A549 (cell line): ENCODE measurements around the gene TIMD4. TPM values are rescaled to one million over a fixed set of nuclear protein-coding genes. Genes with fewer than 3 reads are reported as not detected.

Experiments used
- ATAC-seq, 2 experiments: fragments of 200-7000 bp in 1 of 2; fragments of >200 bp in 1 of 2; cut with Nextera tagmentation in 1 of 2; cut with Tn5 transposase in 1 of 2; 3 replicates each; pipeline versions ENCODE4 v1.8.0 to v1.9.1; 2018 to 2020; ENCODE audit warnings: mild to moderate bottlenecking in 1 of 2, moderate library complexity in 1 of 2
- CTCF ChIA-PET: fragments of 300-600 bp; sonication (Branson Sonifier 250); formaldehyde crosslinking; extraction: SDS; loops from one replicate; lab custom pipeline; 2021; ENCODE audit warnings: antibody characterized with exemption, inconsistent platforms; lab: Yijun Ruan, JAX
- POLR2A ChIA-PET: fragments of 350-600 bp; formaldehyde crosslinking; extraction: SDS; loops from one replicate; lab custom pipeline; 2021; ENCODE audit warnings: antibody characterized with exemption, inconsistent platforms; lab: Yijun Ruan, JAX
- DNase-seq, 2 experiments: peaks; one replicate each; pipeline versions ENCODE4 v3.0.0 to v3.0.0-alpha.2; 2011 to 2016; ENCODE audit warnings: low read depth in 1 of 2, low spot score in 1 of 2
- FAIRE-seq: peaks from 2 replicates; lab custom pipeline; 2011; peaks lifted over from hg19 to GRCh38; lab: Jason Lieb, UNC
- H3K27ac ChIP-seq, 2 experiments: fragments of >200 bp; sonication (Bioruptor Twin); formaldehyde crosslinking; 3 replicates each; pipeline ENCODE4 v1.5.1; 2016 to 2017
- H3K4me1 ChIP-seq: fragments of >200 bp; sonication (Bioruptor Twin); formaldehyde crosslinking; 3 replicates; pipeline ENCODE4 v1.6.1; 2016
- H3K4me2 ChIP-seq: fragments of >200 bp; sonication (Bioruptor Twin); formaldehyde crosslinking; 3 replicates; pipeline ENCODE4 v1.6.1; 2016
- H3K4me3 ChIP-seq: fragments of >200 bp; sonication (Bioruptor Twin); formaldehyde crosslinking; 3 replicates; pipeline ENCODE4 v1.5.1; 2016
- H3K9me3 ChIP-seq: fragments of >200 bp; sonication (Bioruptor Twin); formaldehyde crosslinking; 3 replicates; pipeline ENCODE4 v1.6.1; 2016
- ATOH8 ChIP-seq: fragments of 250-450 bp; sonication (Bioruptor Pico); IDR thresholded peaks from 2 replicates; pipeline ENCODE4 v1.5.0; 2020; ENCODE audit warnings: low read depth, mild to moderate bottlenecking, moderate library complexity
- BCL3 ChIP-seq: fragments of >200 bp; sonication (Bioruptor Twin); formaldehyde crosslinking; IDR thresholded peaks from 3 replicates; pipeline ENCODE4 v1.6.1; 2016
- CHD2 ChIP-seq: fragments of 150-350 bp; IDR thresholded peaks from 2 replicates; pipeline ENCODE4 v1.6.1; 2014; ENCODE audit warnings: low read length; ENCODE audit not compliant: partially characterized antibody
- E2F6 ChIP-seq: IDR thresholded peaks from 2 replicates; pipeline ENCODE4 v1.6.1; 2012; ENCODE audit warnings: low read depth, borderline replicate concordance
- EHF ChIP-seq: fragments of 250-450 bp; sonication (Bioruptor Pico); IDR thresholded peaks from 2 replicates; pipeline ENCODE4 v1.5.0; 2020; ENCODE audit warnings: mild to moderate bottlenecking
- EHMT2 ChIP-seq: fragments of 200-600 bp; sonication (generic); IDR thresholded peaks from 2 replicates; pipeline ENCODE4 v1.6.1; 2016; ENCODE audit warnings: antibody characterized with exemption, low read depth, mild to moderate bottlenecking, moderate library complexity
- GATA3 ChIP-seq: IDR thresholded peaks from 2 replicates; pipeline ENCODE4 v1.6.1; 2012; ENCODE audit warnings: borderline replicate concordance
- HDAC2 ChIP-seq: fragments of 200-600 bp; sonication (generic); IDR thresholded peaks from 2 replicates; pipeline ENCODE4 v1.6.1; 2016
- HES2 ChIP-seq: fragments of >200 bp; sonication (Bioruptor Twin); formaldehyde crosslinking; IDR thresholded peaks from 2 replicates; pipeline ENCODE4 v1.6.1; 2016
- HEYL ChIP-seq: fragments of 250-450 bp; sonication (Bioruptor Pico); IDR thresholded peaks from 2 replicates; pipeline ENCODE4 v1.8.0; 2021; ENCODE audit warnings: mild to moderate bottlenecking, moderate library complexity
- HMGXB4 ChIP-seq: fragments of 250-450 bp; sonication (Bioruptor Pico); IDR thresholded peaks from 2 replicates; pipeline ENCODE4 v1.5.0; 2021; ENCODE audit warnings: mild to moderate bottlenecking, moderate library complexity, borderline replicate concordance
- MAFK ChIP-seq: fragments of 450-650 bp; IDR thresholded peaks from 2 replicates; pipeline ENCODE4 v1.6.1; 2014; ENCODE audit not compliant: partially characterized antibody
- MYC ChIP-seq: IDR thresholded peaks from 2 replicates; pipeline ENCODE4 v1.6.1; 2012; ENCODE audit warnings: mild to moderate bottlenecking, inconsistent platforms, low read length, improper control_type of control experiment, borderline replicate concordance
- NFE2L2 ChIP-seq: fragments of 150-350 bp; conservative IDR thresholded peaks from 2 replicates; pipeline ENCODE4 v1.6.1; 2014; ENCODE audit warnings: low read length
- NPAS2 ChIP-seq: fragments of 250-450 bp; sonication (Bioruptor Pico); IDR thresholded peaks from 2 replicates; pipeline ENCODE4 v1.8.0; 2022; ENCODE audit warnings: mild to moderate bottlenecking, moderate library complexity, borderline replicate concordance
- RFX5 ChIP-seq: fragments of 450-650 bp; IDR thresholded peaks from 2 replicates; pipeline ENCODE4 v1.7.1; 2014; ENCODE audit warnings: antibody characterized with exemption, mild to moderate bottlenecking, moderate library complexity
- RNF2 ChIP-seq: fragments of 200-600 bp; sonication (generic); IDR thresholded peaks from 2 replicates; pipeline ENCODE4 v1.6.1; 2016; ENCODE audit warnings: low read depth, mild to moderate bottlenecking, antibody characterized with exemption, moderate library complexity, borderline replicate concordance
- USF2 ChIP-seq: fragments of 450-650 bp; IDR thresholded peaks from 2 replicates; pipeline ENCODE4 v1.6.1; 2014; ENCODE audit warnings: antibody characterized with exemption
- ZFP36 ChIP-seq: fragments of 450-650 bp; IDR thresholded peaks from 2 replicates; pipeline ENCODE4 v1.6.1; 2014; ENCODE audit warnings: borderline replicate concordance; ENCODE audit not compliant: partially characterized antibody
- ZNF302 ChIP-seq: fragments of 250-450 bp; sonication (Bioruptor Pico); IDR thresholded peaks from 2 replicates; pipeline ENCODE4 v1.9.0; 2021; ENCODE audit warnings: inconsistent platforms, mild to moderate bottlenecking, moderate library complexity
- WGBS: methylation state at CpG from one replicate; pipeline ENCODE4 v1.1.6; 2017; ENCODE audit errors: missing lambda C conversion rate; 5-methylcytosine and 5-hydroxymethylcytosine counted together
- polyA plus RNA-seq, 4 experiments: library from polyadenylated mRNA; depleted of rRNA in 3 of 4; stranded (reverse); fragments of >200 nt; fragmentation: RNase III in 1 of 4; extraction: RNeasy Plus Mini Kit Qiagen cat#74134 plus additional on column Dnase treatment in 1 of 4; gene quantifications; 2 replicates in 3 of 4; 3 replicates in 1 of 4; pipeline ENCODE4 v1.2.3, GENCODE V29; 2011 to 2017

The TIMD4 gene
- polyA plus RNA-seq, 2 of the 4 experiments (the other 2 are of a cell fraction), result 2.3 to 4.6 TPM

- DNase-seq (no peak), FAIRE-seq (no peak), ATAC-seq (no peak)
- POLR2A ChIA-PET, result no interaction called here
- H3K4me2 ChIP-seq, result no peak overlapping the region
- CTCF ChIA-PET, result interaction anchor here (0.7 kb wide), 1 partner anchor 658 kb away, joined by 3 read pairs; no protein-coding TSS in a partner anchor
- H3K4me3 ChIP-seq, result no peak overlapping the region
- no peaks in the 10 kb centered on the region for H3K9me3 ChIP-seq
- no peak for TF ChIP-seq BCL3
- no peak for TF ChIP-seq NFE2L2
- TF ChIP-seq MAFK, result no peak
- TF ChIP-seq HEYL, result no peak
- no peak for TF ChIP-seq RFX5
- no peaks in the 10 kb centered on the region for H3K4me1 ChIP-seq
- H3K27ac ChIP-seq, result no peak overlapping the region
These were observed 6.7 kb downstream of the TIMD4 start for GRCh38 chr5:156956321-156956720.

- ChIA-PET POLR2A (no interaction called here), CTCF (no interaction called here)
- H3K27ac ChIP-seq, result no peak overlapping the region
- DNase-seq (no peak), ATAC-seq (no peak), FAIRE-seq (no peak)
- TF ChIP-seq HES2 (no peak), CHD2 (no peak), USF2 (no peak), E2F6 (no peak), MAFK (no peak)
- H3K4me2 ChIP-seq, result no peak overlapping the region
- no peaks in the 10 kb centered on the region for H3K4me1 ChIP-seq
- no peak overlapping the region for H3K4me3 ChIP-seq
- WGBS, result 93% methylated on average over 13 of the region's 13 CpGs
- H3K9me3 ChIP-seq, result no peaks in the 10 kb centered on the region
These were observed 11.7 kb downstream of the TIMD4 start for GRCh38 chr5:156951359-156951758.

- POLR2A ChIA-PET, result no interaction called here
- FAIRE-seq, result no peak
- 87% methylated on average over 3 of the region's 3 CpGs for WGBS
These were observed 12.3 kb downstream of the TIMD4 start for GRCh38 chr5:156950716-156951115.

GRCh38 chr5:156949424-156949823, 13.6 kb downstream of the TIMD4 start:
- POLR2A ChIA-PET, result no interaction called here
- H3K27ac ChIP-seq, result no peak overlapping the region
- TF ChIP-seq NPAS2 (CRISPR knock-in tag) (no peak), RNF2 (no peak), GATA3 (no peak), EHMT2 (no peak), ZFP36 (no peak), EHF (CRISPR knock-in tag) (no peak), ZNF302 (CRISPR knock-in tag) (no peak), MAFK (no peak), HMGXB4 (CRISPR knock-in tag) (no peak), ATOH8 (CRISPR knock-in tag) (no peak), MYC (no peak)
- H3K4me2 ChIP-seq, result no peak overlapping the region
- no peaks in the 10 kb centered on the region for H3K4me1 ChIP-seq
- FAIRE-seq, result no peak
- no peak for DNase-seq
- CTCF ChIA-PET, result no interaction called here
- no peak for ATAC-seq
- H3K4me3 ChIP-seq, result no peak overlapping the region
- no peaks in the 10 kb centered on the region for H3K9me3 ChIP-seq

More at GRCh38 chr5:156950716-156951115, 12.3 kb downstream of the TIMD4 start:
- no peak for ATAC-seq
- DNase-seq, result no peak
- CTCF ChIA-PET, result no interaction called here
- TF ChIP-seq MAFK, result peak; percentile 69
- no peak for TF ChIP-seq HDAC2
- H3K4me3 ChIP-seq, result no peak overlapping the region
- H3K9me3 ChIP-seq, result no peaks in the 10 kb centered on the region
- no peak overlapping the region for H3K27ac ChIP-seq
- no peaks in the 10 kb centered on the region for H3K4me1 ChIP-seq
- no peak overlapping the region for H3K4me2 ChIP-seq
